Stimulated activated CD8-positive, alpha-beta memory T cell treated with anti-CD3 and anti-CD28 coated beads, Interleukin-4, amount 100 ng/mL, for 4 hours (primary cell): Measurements from ENCODE around the gene UCMA.
A peak's percentile ranks its signal among the peaks of the same experiment; 100 is the strongest.
"Not testable (repeated sequence)": the region's sequence is repeated elsewhere in the genome, so short reads cannot be mapped to it uniquely, and the experiment has no call there.

Source experiments
- DNase-seq, 2 donors: peaks; one replicate each; pipeline ENCODE4 v3.0.0-alpha.2; 2020; ENCODE audit warnings: low read depth in 2 of 2, low spot score in 1 of 2

UCMA gene

GRCh38 chr10:13234172-13234571 lies at the start of gene UCMA:
Gene UCMA, minus strand, starts transcription at chr10:13234374. Its CDS starts 116 bp downstream, at chr10:13234258.
- no peak for DNase-seq

- not testable (repeated sequence) for DNase-seq
Measured at GRCh38 chr10:13282348-13282747, 48.2 kb upstream of the UCMA start.

- DNase-seq = no peak
Measured at GRCh38 chr10:13276749-13277365, 42.7 kb upstream of the UCMA start.

DNA sequence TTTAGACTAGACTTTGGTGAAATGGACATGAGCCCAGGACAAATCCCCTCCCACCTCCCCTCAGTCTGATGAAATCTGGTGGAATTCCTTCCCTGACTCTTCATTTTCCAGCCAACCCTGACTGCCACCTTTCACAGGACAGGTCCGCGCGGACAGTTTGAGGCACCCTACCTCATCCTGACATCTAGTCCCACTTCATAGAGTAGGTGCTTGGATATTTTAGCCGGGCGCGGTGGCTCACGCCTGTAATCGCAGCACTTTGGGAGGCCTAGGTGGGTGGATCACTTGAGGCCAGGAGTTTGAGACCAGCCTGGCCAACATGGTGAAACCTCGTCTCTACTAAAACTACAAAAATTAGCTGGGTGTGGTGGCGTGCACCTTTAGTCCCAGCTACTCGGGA lies 42.0 kb upstream of the UCMA start:
- DNase-seq = not testable (repeated sequence)

- no peak for DNase-seq
Measured at GRCh38 chr10:13272164-13272571, 38.0 kb upstream of the UCMA start.

- DNase-seq = peak; percentile 2 to 10
Measured at GRCh38 chr10:13271552-13272163, 37.5 kb upstream of the UCMA start.

- DNase-seq = no peak
Measured at GRCh38 chr10:13270877-13271551, 36.8 kb upstream of the UCMA start.

- DNase-seq = no peak
Measured at GRCh38 chr10:13268841-13269240, 34.7 kb upstream of the UCMA start.

GRCh38 chr10:13268310-13268709 lies 34.1 kb upstream of the UCMA start:
- DNase-seq = no peak

- DNase-seq = no peak
Measured at GRCh38 chr10:13263591-13263990, 29.4 kb upstream of the UCMA start.

DNA sequence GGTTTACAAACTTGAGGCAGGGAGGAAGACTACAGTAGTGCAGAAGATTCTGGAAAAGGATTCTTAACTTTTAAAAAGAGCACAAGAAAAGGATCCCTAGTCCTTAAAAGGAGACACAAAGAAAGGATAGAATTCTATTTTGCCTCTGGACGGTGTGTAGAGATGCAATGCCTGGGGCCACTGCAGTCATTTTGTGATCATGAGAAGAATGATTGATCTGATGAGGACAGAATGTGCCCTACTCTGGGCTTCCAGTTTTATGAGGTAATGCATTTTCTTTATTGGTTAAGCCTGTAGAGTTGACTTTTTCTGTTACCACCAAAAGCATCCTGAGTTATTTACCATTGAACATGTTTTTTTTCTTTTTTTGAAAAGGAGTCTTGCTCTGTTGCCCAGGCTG lies 28.3 kb upstream of the UCMA start:
- DNase-seq = no peak

DNA sequence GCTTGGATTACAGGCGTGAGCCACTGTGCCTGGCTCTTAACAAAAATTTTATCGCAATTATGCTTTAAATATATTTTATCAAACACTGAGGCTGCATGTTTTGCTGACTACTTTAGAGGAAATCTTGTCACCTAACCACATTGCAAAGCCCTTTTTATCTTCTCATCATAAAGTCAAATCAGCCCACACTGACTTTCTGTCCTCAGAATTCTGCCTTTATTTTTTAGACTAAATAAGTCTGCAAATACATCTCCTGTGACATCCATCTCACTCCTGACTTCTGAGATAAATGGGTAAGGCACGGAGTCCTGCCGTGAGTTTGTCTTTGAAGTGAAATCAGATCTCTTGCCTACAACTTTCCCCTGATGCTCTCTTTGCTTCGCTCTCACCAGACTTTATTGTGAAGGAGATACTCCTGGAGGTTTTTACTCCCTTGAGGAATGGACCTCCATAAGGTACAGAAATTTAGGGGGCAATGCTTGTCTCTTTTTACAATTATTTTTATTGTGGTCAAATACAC lies 23.5 kb upstream of the UCMA start:
- no peak for DNase-seq

- no peak for DNase-seq
Measured at GRCh38 chr10:13256627-13257026, 22.5 kb upstream of the UCMA start.

DNA sequence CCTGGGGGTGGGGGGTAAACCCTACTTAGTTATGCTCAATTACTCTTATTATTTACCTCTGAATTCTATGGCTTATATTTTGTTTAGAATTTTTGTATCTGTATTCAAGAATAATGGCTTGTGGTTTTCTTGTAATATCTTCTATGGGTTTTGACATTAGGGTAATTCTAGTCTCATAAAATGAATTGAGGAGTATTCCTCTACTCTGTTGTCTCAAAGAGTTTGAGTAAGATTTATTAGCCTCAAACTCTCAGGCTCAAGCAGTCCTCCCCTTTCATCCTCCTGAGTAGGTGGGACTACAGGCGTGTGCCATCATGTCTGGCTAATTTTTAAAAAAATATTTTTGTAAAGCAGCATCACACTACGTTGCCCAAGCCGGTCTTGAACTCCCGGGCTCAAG lies 19.6 kb upstream of the UCMA start:
- DNase-seq = no peak

DNA sequence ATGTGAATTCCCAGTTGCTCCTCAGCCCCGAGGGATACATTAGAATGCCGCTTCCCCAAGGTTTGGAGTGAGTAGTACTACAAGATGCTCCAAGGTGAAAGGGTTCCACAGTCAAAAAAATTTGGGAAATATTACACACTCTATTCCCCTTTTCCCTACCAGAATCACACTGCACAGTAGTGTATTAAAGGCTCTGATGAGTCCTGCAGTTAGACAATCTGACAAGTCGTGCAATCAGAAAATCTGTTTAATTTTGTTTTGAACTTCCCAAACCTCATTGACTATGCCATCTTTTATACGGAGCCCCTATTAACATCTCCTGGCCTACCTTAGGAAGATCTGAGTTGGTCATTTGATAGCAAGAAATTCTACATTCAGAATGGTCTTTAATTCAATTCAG lies 13.6 kb upstream of the UCMA start:
- no peak for DNase-seq

DNA sequence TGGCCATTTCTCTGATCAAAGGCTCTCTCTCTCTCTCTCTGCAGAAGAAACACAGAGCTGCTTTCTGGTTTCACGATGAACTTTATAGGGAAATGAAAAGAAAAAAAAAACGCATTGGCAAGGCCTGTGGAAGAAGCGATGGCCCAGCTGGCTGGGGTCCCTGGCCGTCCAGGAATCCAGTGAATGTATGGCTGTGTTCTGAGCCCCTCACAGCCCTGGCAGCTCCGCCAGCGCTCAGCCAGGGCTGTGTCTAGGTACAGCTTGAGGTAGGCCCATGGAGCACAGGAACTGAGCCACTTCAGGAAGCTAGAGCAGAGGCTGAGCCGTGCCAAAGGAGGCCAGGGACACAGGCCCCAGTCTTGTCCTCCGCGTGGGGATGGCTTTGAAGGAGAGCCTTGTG lies 13.1 kb upstream of the UCMA start:
- no peak for DNase-seq

DNA sequence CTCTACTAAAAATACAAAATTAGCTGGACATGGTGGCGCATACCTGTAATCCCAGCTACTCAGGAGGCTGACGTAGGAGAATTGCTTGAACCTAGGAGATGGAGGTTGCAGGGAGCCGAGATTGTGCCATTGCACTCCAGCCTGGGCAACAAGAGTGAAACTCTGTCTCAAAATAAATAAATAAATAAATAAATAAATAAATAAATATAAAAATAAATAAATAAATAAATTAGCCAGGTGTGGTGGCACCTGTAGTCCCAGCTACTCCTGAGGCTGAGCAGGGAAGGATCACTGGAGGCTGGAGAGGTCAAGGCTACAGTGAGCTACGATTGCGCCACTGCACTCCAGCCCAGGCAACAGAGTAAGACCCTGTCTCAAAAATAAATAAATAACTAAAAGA lies 8.1 kb upstream of the UCMA start:
- DNase-seq = not testable (repeated sequence)

GRCh38 chr10:13241613-13242012 lies 7.4 kb upstream of the UCMA start:
- no peak for DNase-seq

DNA sequence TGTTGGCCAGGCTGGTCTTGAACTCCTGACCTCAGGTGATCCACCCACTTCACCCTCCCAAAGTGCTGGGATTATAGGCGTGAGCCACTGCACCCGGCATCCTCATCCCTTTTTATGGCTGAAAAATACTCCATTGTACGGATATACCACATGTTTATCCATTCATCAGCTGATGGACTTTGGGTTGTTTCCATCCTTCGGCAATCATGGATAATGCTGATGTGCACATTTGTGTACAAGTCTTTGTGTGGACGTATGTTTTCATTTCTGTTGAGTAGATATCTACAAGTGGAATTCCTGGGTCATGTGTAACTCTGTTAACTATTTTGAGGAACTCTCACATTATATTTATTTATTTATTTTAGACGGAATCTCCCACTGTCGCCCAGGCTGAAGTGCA lies 5.7 kb upstream of the UCMA start:
- no peak for DNase-seq

DNA sequence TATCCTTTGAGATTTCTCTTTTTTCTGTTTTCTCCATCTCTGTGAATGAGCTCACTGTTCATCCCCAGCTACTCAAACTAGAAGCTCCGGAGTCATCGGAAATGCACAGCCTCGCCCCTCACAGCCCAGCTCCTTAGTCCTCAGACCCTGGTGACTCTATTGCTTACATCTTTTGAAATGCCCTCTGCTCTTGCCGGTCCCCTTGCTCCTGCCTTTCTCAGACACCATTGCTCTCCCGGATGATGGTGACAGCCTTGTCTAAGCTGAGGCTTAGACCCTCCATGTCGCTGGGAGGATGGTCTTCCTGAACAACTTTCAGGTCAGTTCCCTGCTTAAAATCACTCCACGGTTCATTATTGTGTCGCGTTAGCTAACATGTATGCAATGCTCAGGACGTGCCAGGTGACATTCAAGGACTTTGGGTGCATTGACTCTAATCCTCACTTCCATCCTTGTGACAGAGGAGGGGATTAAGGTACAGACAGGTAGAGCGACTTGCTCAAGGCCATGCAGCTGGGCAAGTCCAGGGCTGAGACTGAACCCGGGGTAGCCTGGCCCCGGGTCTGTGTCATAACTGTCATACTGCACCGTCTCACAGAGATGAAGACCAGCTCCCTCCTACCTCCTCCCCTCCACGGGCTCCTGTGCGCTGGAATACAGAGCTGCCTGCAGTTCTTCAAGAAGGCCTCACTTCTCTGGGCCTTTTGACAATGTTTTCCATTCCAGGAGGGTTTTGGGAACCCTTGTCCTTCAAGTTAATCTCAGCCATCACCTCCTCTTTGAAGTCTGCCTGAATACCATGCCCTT lies 4.3 kb upstream of the UCMA start:
- no peak for DNase-seq

DNA sequence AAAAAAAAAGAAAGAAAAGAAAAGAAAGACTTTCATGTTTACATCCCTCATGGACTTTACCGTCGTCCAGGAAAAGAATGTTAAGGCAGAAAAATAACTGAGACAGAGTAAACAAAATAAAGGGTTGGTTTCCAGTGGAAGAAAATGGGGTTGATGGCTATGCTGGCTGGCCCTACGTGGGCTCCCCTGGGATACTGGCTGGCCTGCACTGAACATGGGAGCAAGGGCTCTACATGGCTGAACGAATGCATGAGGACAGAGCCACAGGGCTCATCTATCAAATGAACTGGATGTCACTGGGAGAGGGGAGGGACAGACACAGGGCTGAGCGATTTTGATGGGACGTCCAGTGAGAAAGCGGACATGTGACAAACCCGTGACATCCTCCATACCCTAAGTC lies 2.5 kb upstream of the UCMA start:
- no peak for DNase-seq

DNA sequence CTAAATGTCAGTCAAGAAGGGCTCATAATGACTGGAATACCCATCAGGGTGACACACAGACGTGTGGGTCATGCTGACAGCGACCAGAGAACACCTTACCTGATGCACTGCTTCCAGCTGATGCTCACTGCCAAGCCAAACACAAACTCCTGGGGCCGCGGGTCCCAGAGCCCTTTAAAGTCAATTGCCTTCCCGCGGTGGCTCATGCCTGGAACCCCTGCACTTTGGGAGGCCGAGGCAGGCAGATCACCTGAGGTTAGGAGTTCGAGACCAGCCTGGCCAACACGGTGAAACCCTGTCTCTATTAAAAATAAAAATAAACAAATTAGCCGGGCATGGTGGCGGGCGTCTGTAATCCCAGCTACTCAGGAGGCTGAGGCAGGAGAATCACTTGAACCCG lies 562 bp upstream of the UCMA start:
- not testable (repeated sequence) for DNase-seq
